Left ventricle myocardium inferior (tissue), 1 donor: ENCODE results near the gene UGT1A10. TPM values are rescaled to one million over a fixed set of nuclear protein-coding genes. Genes with fewer than 3 reads are reported as not detected.
"Not testable (repeated sequence)": the region's sequence is repeated elsewhere in the genome, so short reads cannot be mapped to it uniquely, and the experiment has no call there.

Experiments used
- DNase-seq: peaks from one replicate; pipeline ENCODE4 v3.0.0-alpha.2; 2020
- H3K27ac ChIP-seq: fragments of 200-600 bp; replicated peaks from 2 replicates; pipeline ENCODE4 v1.8.0; 2021
- H3K27me3 ChIP-seq: fragments of 200-600 bp; 2 replicates; pipeline ENCODE4 v1.8.0; 2021; ENCODE audit warnings: low read depth
- H3K36me3 ChIP-seq: fragments of 200-600 bp; 2 replicates; pipeline ENCODE4 v1.8.0; 2021
- H3K4me1 ChIP-seq: fragments of 200-600 bp; 2 replicates; pipeline ENCODE4 v1.8.0; 2021
- H3K4me3 ChIP-seq: fragments of 200-600 bp; 2 replicates; pipeline ENCODE4 v1.8.0; 2021; ENCODE audit warnings: mild to moderate bottlenecking, moderate library complexity
- H3K9me3 ChIP-seq: fragments of 200-600 bp; replicated peaks from 2 replicates; pipeline ENCODE4 v1.8.0; 2021
- intact Hi-C: fragments of 100-400 bp; cut with micrococcal nuclease; formaldehyde crosslinking; loops from one replicate; pipeline ENCODE4 v1.11.0; 2022
- total RNA-seq: library from RNA; stranded (reverse); fragmentation: NEBNext Ultra II Directional; extraction: Animal tissue kit (Norgen Biotek cat#: 25700); gene quantifications from one replicate; pipeline ENCODE4 v1.2.1, GENCODE V29; 2021
- TF ChIP-seq, protein P1 (sequence below): fragments of 200-600 bp; IDR thresholded peaks from 2 replicates; pipeline ENCODE4 v1.8.0; 2021; ENCODE audit warnings: antibody characterized with exemption, mild to moderate bottlenecking, borderline replicate concordance
- donor health status: DM: no; HTN: yes; CAD: no; lungs with severe emphysema.

Gene UGT1A10
- total RNA-seq, 1 donor from 2014 or later, result not detected

DNA sequence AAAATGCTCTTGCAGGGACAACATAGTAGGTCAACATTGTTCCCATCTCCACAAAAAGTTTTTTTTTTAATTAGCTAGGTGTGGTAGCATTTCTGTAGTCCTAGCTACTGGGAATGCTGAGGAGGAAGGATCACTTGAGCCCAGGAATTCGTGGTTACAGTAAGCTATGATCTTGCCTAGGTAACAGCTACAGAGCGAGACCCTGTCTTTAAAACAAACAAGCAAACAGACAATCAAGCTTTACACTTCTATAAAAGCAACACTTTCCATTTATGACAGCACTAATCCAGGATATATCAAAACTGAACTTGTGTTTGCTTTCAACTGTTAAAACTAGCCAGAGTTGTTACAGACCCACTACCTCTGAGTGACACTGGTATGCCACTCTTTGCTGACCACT is 104.6 kb downstream of the UGT1A10 start:
- H3K4me3 ChIP-seq, result no peak overlapping the region
- H3K27ac ChIP-seq, result no peak overlapping the region
- TF ChIP-seq, protein P1, sequence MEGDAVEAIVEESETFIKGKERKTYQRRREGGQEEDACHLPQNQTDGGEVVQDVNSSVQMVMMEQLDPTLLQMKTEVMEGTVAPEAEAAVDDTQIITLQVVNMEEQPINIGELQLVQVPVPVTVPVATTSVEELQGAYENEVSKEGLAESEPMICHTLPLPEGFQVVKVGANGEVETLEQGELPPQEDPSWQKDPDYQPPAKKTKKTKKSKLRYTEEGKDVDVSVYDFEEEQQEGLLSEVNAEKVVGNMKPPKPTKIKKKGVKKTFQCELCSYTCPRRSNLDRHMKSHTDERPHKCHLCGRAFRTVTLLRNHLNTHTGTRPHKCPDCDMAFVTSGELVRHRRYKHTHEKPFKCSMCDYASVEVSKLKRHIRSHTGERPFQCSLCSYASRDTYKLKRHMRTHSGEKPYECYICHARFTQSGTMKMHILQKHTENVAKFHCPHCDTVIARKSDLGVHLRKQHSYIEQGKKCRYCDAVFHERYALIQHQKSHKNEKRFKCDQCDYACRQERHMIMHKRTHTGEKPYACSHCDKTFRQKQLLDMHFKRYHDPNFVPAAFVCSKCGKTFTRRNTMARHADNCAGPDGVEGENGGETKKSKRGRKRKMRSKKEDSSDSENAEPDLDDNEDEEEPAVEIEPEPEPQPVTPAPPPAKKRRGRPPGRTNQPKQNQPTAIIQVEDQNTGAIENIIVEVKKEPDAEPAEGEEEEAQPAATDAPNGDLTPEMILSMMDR, result no peak
- no peaks in the 10 kb centered on the region for H3K36me3 ChIP-seq
- no peaks in the 10 kb centered on the region for H3K4me1 ChIP-seq
- H3K9me3 ChIP-seq, result no peaks in the 10 kb centered on the region
- DNase-seq, result no peak
- H3K27me3 ChIP-seq, result peaks cover 55% of the 10 kb centered on the region
- intact Hi-C loops, result no loop called here

DNA sequence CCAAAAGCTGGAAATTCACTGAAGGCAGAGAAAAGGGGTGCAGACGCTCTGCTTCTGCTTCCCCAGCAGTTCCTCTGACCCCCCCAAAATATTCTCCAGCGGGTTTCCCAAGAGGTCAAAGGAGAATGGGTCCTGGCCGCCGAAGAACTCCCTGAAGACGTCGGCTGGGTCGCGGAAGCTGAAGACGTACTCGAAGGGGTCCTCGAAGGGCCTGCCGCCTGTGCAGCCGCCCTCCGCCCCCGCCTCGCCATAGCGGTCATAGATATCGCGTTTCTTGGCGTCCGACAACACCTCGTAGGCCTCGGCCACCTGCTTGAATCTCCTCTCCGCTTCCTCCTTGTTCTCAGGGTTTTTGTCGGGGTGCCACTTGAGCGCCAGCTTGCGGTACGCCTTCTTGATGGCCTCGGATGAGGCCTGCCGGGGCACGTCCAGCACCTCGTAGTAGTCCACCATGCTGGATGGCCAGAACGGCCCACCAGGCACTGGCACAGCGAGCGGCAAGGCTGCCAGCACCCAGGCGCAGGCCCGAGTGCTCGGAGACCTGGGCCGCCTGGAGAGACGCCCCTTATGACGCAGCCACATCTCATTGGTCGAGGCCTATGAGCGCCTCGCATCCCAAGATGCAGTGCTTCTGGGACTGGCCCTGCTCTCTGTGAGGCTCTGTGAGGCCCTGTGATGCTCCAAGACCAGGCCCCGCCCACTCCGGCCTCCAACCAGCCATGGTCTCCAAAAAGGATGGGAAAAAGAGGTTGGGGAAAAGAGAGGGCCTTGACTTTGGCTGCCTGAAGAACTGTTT is 107.4 kb downstream of the UGT1A10 start:
- Histone ChIP-seq H3K36me3 (no peaks in the 10 kb centered on the region), H3K27me3 (peaks cover 52% of the 10 kb centered on the region), H3K4me3 (no peak overlapping the region), H3K9me3 (no peaks in the 10 kb centered on the region), H3K4me1 (no peaks in the 10 kb centered on the region), H3K27ac (no peak overlapping the region)
- no peak for DNase-seq
- TF ChIP-seq, protein P1, result no peak
- intact Hi-C loops, result no loop called here

DNA sequence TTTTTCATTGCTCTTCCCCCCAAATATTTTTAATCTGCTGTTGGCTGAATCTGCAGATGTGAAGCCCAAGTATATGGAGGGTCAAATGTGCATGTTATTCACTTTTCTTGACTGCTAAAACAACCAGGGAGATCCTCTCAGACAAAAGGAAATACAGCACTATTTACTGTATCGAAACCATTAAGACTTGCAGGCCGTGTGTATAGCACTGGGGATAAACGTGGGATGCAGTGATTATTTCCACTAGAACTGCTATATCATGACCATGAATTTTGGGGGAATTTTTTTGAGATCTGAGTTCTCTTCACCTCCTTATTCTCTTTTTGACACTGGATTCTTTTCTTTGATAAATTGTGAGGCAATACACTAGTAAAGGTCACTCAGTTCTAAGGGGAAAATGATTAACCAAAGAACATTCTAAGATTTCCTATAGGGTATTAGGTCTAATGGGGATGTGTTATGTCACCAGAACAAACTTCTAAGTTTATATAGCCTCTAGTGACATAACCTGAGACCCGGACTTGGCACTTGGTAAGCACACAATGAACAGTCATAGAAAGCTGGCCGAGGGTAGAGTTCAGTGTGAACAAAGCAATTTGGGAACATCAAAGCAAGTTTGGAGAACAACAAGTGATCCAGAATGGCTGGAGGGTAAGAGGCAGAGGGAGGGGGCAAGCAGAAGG is 109.0 kb downstream of the UGT1A10 start:
- Histone ChIP-seq H3K4me1 (no peaks in the 10 kb centered on the region), H3K36me3 (no peaks in the 10 kb centered on the region), H3K9me3 (no peaks in the 10 kb centered on the region), H3K27ac (no peak overlapping the region), H3K4me3 (no peak overlapping the region), H3K27me3 (peaks cover 45% of the 10 kb centered on the region)
- no peak for DNase-seq
- intact Hi-C loops, result no loop called here
- TF ChIP-seq, protein P1, result no peak

DNA sequence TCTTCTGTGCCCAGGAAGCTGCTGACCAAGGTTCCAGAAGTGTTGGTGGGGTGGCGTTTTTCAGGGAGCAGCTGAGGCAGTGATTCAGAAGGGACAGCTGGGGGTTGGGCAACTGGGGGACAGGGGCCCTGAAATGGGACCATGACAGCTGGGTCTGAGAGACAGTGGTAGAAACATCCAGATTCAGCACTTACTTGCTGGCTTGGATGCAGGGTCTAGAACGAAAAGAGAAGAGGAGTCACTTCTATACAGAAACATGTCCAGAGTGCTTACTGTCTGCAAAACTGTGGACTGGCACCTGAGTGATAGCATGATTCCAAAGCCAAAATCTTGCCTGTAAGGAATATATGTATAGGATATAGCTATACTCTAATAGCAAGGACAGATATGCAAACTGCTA is 109.6 kb downstream of the UGT1A10 start:
- H3K36me3 ChIP-seq, intact Hi-C loops, H3K4me3 ChIP-seq, H3K27ac ChIP-seq, H3K4me1 ChIP-seq, H3K9me3 ChIP-seq, DNase-seq: not testable (repeated sequence)
- H3K27me3 ChIP-seq, result peaks cover 46% of the 10 kb centered on the region

DNA sequence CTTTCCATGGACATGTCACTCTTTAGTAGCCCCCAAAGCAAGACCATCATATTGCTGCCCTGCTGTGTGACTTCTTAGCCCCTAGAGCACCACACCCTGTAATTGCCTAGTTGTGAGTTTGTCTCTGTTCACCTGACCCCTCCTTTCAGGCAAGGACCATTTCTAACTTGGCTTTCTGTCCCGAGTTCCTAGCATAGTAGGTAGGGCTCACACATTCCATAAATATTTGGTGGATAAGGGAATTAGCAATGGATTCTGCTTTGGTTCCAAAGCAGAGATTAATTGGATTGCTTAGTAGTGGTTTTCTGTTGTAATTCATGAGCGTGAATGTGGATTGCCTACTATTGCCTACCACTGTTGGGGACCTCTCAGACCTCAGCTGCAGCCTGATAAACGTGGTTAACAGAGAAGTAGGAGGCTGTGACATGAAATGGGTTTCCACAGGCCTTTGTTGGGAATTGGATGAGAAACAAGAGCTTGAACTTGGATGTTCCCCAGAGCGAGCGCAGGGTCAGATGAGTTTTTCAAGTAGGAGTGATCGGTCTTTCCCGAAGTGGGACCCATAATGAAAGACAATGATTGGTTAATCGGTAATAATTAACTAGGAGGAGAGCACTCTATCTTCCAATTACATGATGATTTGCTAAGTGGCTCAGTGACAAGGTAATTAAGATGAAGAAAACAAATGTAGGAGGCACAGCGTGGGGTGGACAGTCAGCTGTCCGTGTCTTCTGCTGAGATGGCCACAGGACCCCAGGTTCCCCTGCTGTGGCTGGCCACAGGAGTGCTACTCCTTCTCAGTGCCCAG is 110.4 kb downstream of the UGT1A10 start:
- no peak overlapping the region for H3K27ac ChIP-seq
- no peaks in the 10 kb centered on the region for H3K4me1 ChIP-seq
- TF ChIP-seq, protein P1, result no peak
- intact Hi-C loops, result no loop called here
- no peak overlapping the region for H3K4me3 ChIP-seq
- peaks cover 45% of the 10 kb centered on the region for H3K27me3 ChIP-seq
- DNase-seq, result no peak
- H3K9me3 ChIP-seq, result peaks cover 13% of the 10 kb centered on the region
- no peaks in the 10 kb centered on the region for H3K36me3 ChIP-seq
